Mesodermal cell (in vitro differentiated cells): Measurements from ENCODE around the gene LILRA2.
"Not testable (repeated sequence)": the region's sequence is repeated elsewhere in the genome, so short reads cannot be mapped to it uniquely, and the experiment has no call there.

ENCODE experiments used
- H3K27ac ChIP-seq: 2 replicates; pipeline ENCODE4 v1.7.0; 2013; ENCODE audit warnings: mild to moderate bottlenecking, low read depth, low read length, moderate library complexity; ENCODE audit not compliant: severe bottlenecking
- H3K36me3 ChIP-seq: 2 replicates; pipeline ENCODE4 v1.7.1; 2013; ENCODE audit warnings: mild to moderate bottlenecking, low read length, moderate library complexity; ENCODE audit not compliant: control insufficient read depth, insufficient read depth
- H3K4me1 ChIP-seq: one replicate; pipeline ENCODE4 v1.7.1; 2013; ENCODE audit warnings: mild to moderate bottlenecking, low read length; ENCODE audit not compliant: insufficient read depth, control insufficient read depth, poor library complexity, severe bottlenecking
- H3K4me3 ChIP-seq: 2 replicates; pipeline ENCODE4 v1.7.0; 2013; ENCODE audit warnings: low read length, control low read depth, mild to moderate bottlenecking; ENCODE audit not compliant: insufficient read depth, poor library complexity, severe bottlenecking; ENCODE audit errors: extremely low read depth
- H3K9me3 ChIP-seq: 2 replicates; pipeline ENCODE4 v1.7.1; 2013; ENCODE audit warnings: mild to moderate bottlenecking, low read length, moderate library complexity; ENCODE audit not compliant: control insufficient read depth
- WGBS, 2 experiments: methylation state at CpG; one replicate each; pipeline ENCODE4 v1.1.5; 2013; ENCODE audit warnings: missing lambda C conversion rate in 2 of 2; ENCODE audit not compliant: insufficient coverage in 2 of 2; 5-methylcytosine and 5-hydroxymethylcytosine counted together

Gene LILRA2

DNA sequence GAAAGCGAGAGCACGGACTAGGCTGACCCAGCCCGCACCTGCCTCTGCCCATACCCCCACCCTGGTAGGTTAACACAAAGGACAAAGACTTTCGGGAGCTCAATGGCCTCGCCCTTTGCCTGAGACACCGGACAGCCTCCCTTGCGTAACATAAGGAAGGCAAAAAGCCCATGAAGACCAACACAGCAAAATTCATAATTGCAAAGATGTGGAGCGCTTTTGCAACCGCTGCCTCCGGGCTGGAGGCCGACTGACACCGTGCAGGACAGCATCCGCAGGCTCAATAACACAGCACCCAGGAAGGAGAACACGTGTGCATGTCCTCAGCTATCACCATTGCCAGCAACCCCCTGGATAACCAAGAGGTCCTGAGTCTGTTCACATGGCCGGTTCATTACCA lies 35.2 kb downstream of the LILRA2 start:
- no peaks in the 10 kb centered on the region for H3K36me3 ChIP-seq
- no peak overlapping the region for H3K4me3 ChIP-seq
- WGBS, 2 experiments = 82 to 87% methylated on average over 11 to 13 of the region's 15 CpGs

DNA sequence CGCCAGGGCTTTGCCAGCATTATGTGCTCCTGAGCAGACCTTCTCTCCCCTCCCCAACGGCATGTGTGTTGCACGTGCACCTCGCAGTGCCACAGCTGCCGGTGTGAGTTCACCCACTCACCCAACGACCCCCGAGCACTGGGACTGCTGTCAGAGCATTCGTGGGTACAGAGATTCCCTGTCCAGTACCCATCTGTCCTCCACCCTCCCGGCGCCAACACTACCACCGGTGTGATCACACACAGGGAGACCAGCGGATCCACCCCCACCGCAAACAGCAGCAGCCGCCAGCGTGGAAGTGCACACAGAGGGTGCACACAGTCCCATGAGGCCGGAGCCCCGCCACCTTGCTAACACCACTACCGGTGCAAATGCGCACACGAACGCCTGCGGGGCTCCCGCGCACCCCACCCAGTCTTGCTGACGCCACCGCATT lies 35.8 kb downstream of the LILRA2 start:
- Histone ChIP-seq H3K36me3 (no peaks in the 10 kb centered on the region), H3K4me1 (no peaks in the 10 kb centered on the region), H3K9me3 (peaks cover 72% of the 10 kb centered on the region), H3K4me3 (no peak overlapping the region), H3K27ac (no peak overlapping the region)
- WGBS, 2 experiments = 79 to 85% methylated on average over 23 to 24 of the region's 26 CpGs

More for the DNA sequence above, 35.2 kb downstream of the LILRA2 start:
- H3K4me1 ChIP-seq = no peaks in the 10 kb centered on the region
- peaks cover 69% of the 10 kb centered on the region for H3K9me3 ChIP-seq
- no peak overlapping the region for H3K27ac ChIP-seq

DNA sequence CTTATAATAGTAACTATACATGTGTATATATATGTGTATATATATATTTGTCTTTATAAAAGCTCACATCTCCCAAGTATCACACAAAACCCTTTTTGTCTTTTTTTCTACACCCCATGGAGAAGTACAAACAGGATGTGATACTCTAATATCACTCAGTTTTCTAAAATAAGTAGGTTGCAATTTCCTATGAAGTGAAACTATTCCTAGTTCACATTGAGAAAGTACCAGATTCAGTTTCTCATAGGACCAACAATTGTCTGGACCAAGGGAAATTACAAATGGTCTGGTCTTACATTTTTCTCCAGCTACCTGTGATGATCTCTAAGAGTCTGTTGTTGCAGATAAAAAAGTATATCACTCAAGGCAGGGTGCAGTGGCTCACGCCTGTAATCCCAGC lies 38.8 kb downstream of the LILRA2 start:
- H3K27ac ChIP-seq = no peak overlapping the region
- no peaks in the 10 kb centered on the region for H3K36me3 ChIP-seq
- no peak overlapping the region for H3K4me3 ChIP-seq
- 93 to 100% methylated on average over 1 of the region's 1 CpG for WGBS, 2 experiments
- H3K9me3 ChIP-seq = peaks cover 68% of the 10 kb centered on the region
- no peaks in the 10 kb centered on the region for H3K4me1 ChIP-seq

DNA sequence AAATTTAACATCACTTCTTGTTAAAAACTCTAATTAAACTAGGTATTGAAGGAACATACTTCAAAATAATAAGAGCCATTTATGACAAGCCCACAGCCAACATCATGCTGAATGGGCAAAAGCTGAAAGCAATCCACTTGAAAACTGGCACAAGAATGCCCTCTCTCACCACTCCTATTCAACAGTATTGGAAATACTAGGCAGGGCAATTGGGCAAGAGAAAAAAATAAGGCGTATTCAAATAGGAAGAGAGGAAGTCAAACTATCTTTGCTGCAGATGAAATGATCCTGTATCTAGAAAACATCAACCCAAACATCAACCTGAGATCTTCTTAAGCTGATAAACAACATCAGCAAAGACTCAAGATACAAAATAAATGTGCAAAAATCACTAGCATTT lies 41.1 kb downstream of the LILRA2 start:
- H3K4me3 ChIP-seq = no peak overlapping the region
- H3K27ac ChIP-seq = no peak overlapping the region
- no peaks in the 10 kb centered on the region for H3K4me1 ChIP-seq
- no CpG with 5 or more reads among the region's 1 CpG for WGBS, 2 experiments
- no peaks in the 10 kb centered on the region for H3K36me3 ChIP-seq
- peaks cover 49% of the 10 kb centered on the region for H3K9me3 ChIP-seq

DNA sequence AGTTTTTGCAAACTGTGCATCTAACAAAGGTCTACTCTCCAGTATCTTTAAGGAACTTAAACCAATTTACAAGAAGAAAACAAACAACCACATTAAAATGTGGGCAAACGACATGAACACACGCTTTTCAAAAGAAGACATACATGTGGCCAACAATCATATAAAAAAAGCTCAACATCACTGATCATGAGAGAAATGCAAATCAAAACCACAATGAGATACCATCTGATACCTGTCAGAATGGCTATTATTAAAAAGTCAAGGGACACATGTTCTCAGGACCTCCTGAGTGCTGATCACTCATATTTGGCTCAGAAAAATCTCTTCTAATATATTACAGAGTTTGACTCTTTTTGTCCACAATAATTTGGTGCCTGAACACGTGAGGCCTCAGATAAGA lies 42.5 kb downstream of the LILRA2 start:
- Histone ChIP-seq H3K27ac (no peak overlapping the region), H3K4me3 (no peak overlapping the region), H3K36me3 (no peaks in the 10 kb centered on the region), H3K4me1 (no peaks in the 10 kb centered on the region), H3K9me3 (peaks cover 50% of the 10 kb centered on the region)
- 26 to 54% methylated on average over 2 to 3 of the region's 3 CpGs for WGBS, 2 experiments

DNA sequence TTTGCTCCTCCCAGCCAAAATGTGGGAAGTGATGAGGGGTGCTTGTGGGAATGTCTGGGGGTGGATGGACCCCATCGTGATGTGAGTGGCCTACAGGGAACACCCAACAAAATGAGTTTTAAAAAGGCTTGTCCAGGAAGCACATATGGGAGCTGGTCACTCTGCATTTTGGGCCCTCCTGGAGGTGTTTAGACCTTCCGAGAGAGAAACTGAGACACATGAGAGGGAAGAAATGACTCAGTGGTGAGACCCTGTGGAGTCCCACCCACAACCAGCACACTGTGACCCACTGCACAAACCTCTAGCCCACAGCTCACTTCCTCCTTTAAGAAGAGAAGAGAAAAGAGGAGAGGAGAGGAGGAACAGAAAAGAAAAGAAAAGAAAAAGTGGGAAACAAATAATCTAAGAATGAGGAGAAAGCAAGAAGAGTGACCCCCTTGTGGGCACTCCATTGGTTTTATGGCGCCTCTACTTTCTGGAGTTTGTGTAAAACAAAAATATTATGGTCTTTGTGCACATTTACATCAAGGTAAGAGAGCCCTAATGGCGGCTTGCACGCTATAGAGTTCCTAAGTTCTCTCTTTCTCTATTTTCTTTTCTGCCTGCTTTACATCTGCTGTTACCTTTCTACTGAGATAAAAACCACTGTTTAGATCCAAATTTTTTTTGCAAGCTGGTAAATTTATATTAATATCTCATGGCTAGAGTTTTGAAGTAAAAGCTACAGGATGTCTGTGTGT lies 43.4 kb downstream of the LILRA2 start:
- no peaks in the 10 kb centered on the region for H3K36me3 ChIP-seq
- H3K4me1 ChIP-seq = no peaks in the 10 kb centered on the region
- no peak overlapping the region for H3K4me3 ChIP-seq
- no peak overlapping the region for H3K27ac ChIP-seq
- WGBS, 2 experiments = 16 to 50% methylated on average over 2 to 4 of the region's 5 CpGs
- peaks cover 46% of the 10 kb centered on the region for H3K9me3 ChIP-seq

DNA sequence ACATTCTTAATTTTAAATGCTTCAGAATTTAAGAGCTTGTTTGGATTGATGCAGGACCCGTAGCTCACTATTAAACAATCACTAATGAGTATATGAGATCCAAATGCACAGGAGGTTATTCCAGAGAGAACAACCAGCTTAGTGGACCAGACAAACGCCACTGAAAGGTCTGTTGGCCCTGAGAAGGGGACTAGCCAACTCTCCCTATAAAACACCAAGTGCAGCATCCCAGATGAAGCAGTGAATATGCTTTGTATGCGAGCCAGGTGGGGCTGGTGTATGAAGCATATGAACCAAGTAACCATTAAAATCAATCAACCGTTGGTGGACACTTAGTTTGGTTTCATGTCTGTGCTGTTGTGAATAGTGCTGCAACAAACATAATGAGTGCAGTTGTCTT lies 46.9 kb downstream of the LILRA2 start:
- H3K36me3 ChIP-seq = no peaks in the 10 kb centered on the region
- WGBS, 2 experiments = 53% methylated on average over 2 of the region's 4 CpGs; no CpG with 5 or more reads in 1 of the 2 experiments
- no peak overlapping the region for H3K27ac ChIP-seq
- peaks cover 45% of the 10 kb centered on the region for H3K9me3 ChIP-seq
- H3K4me3 ChIP-seq = no peak overlapping the region
- no peaks in the 10 kb centered on the region for H3K4me1 ChIP-seq

DNA sequence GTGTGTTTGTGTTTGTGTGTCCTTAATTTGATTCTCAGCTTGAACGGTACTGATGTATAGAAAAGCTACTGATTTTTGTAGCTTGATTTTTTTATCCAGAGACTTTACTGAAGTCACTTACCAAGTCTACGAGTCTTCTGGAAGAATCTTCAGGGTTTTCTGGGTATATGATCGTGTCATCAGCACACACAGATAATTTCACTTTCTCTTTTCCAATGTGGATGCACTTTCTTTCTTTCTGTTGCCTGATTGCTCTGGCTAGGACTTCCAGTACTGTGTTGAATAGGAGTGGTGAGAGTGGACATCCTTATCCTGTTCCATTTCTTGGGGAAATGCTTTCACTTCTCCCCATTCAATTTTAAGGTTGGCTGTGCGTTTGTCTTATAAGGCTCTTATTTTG lies 48.8 kb downstream of the LILRA2 start:
- Histone ChIP-seq H3K9me3 (peaks cover 37% of the 10 kb centered on the region), H3K4me1 (no peaks in the 10 kb centered on the region)

DNA sequence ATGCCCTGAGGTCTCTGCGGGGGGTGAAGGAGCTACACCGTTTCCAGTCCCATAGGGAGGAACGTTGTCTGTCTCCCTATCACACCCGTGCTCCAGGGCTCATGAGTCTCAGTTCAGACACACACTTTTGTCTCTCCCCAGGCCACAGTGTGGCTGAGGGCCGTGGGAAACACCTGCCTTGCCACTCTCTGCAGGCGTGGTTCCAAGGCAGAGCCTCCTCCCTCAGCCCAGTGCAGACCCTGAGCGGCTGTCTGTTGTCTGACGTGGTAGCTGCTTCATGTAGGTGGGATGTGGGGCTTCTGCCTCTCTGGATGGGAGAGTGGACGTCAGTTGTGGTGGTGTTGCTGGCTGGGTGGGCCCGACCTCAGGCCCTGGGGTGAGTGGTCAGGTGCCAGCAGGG lies 50.6 kb downstream of the LILRA2 start:
- peaks cover 50% of the 10 kb centered on the region for H3K9me3 ChIP-seq
- H3K36me3 ChIP-seq, H3K27ac ChIP-seq, H3K4me1 ChIP-seq, H3K4me3 ChIP-seq: not testable (repeated sequence)
- WGBS, 2 experiments = no CpG with 5 or more reads among the region's 10 CpGs

More for the DNA sequence above, 48.8 kb downstream of the LILRA2 start:
- Histone ChIP-seq H3K4me3 (no peak overlapping the region), H3K36me3 (no peaks in the 10 kb centered on the region), H3K27ac (no peak overlapping the region)
- 58% methylated on average over 2 of the region's 4 CpGs; no CpG with 5 or more reads in 1 of the 2 experiments for WGBS, 2 experiments

DNA sequence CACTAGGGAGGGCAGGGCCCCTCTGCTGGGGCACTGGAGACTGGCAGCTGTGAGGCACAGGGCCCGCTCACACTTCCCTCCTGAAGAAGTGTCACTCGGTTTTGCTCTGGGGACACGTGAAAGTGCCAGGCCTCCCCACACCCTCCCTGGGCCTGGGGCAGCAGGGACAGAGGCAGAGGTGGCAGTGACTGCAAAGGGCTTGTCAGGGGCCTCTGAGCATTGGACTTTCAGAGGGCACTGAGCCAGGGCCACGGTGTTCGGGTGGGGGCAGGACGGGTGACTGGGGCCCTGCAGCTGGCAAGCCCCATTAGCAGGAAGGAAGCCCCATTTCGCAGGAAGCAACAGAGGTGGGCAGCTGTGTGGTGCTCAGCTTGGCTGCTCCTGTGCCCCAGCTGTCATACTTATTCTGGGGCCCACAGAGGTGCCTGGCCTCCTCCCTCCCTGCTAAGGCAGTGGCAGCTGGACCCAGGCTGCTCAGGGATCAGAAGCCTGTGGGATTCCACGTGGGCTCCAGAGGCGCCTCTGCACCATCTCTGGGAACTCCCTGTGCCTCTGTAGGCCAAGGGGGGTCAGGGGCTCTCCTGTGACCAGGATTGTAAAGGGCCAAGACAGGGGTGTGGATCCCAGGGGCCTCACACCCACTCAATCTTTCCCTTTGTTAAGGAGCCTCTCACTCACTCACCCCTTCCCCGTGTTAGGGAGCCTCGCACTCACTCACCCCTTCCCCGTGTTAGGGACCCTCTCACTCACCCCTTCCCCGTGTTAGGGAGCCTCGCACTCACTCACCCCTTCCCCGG lies 51.5 kb downstream of the LILRA2 start:
- not testable (repeated sequence) for H3K4me1 ChIP-seq, H3K36me3 ChIP-seq, H3K4me3 ChIP-seq, H3K27ac ChIP-seq
- H3K9me3 ChIP-seq = peaks cover 59% of the 10 kb centered on the region
- WGBS, 2 experiments = 61 to 73% methylated on average over 6 to 8 of the region's 15 CpGs

DNA sequence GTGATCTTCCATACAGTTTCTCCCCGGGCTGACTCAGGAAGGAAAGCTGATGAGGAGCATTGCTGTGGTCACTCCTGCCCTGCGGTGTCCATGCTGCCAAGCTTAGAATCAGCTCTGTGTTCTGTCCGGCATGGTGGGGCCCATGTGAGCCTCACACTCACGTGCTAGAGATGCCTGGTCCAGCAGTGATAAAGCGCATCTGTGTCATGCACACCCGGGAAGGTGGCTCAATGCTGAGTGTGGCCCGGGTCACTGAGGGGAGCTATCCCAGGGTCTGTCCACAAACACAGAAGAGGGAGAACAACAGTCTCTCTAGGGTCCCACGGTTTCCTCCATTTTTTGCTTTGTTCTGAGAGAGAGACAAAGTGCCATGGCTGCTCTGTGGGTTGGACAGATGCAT lies 53.2 kb downstream of the LILRA2 start:
- no peaks in the 10 kb centered on the region for H3K4me1 ChIP-seq
- no peak overlapping the region for H3K4me3 ChIP-seq
- H3K36me3 ChIP-seq = no peaks in the 10 kb centered on the region
- H3K9me3 ChIP-seq = peaks cover 55% of the 10 kb centered on the region
- no peak overlapping the region for H3K27ac ChIP-seq
- 64 to 75% methylated on average over 7 to 8 of the region's 8 CpGs for WGBS, 2 experiments
